Measurements from ENCODE around the gene ITLN2.

The ITLN2 gene

GRCh38 chr1:160911441-160911840 is 43.2 kb downstream of the ITLN2 start:
- H3K9ac ChIP-seq (ENCODE audit: low read length), result no peak overlapping the region
- no peaks in the 10 kb centered on the region for H4K20me1 ChIP-seq (ENCODE audit: insufficient read depth, low read length)
- H3K36me3 ChIP-seq (replicated peaks; ENCODE audit: low read depth, low read length), result no peaks in the 10 kb centered on the region
- H3K27me3 ChIP-seq (ENCODE audit: low read depth, low read length), result no peaks in the 10 kb centered on the region
- peaks cover 18% of the 10 kb centered on the region for H3K4me1 ChIP-seq (ENCODE audit: low read length)
- H3K4me2 ChIP-seq (ENCODE audit: low read length), result no peak overlapping the region
- TF ChIP-seq CTCF (IDR thresholded peaks at IDR 0.05; ENCODE audit: low read depth, low read length) (no peak), EZH2phosphoT487 (IDR thresholded peaks at IDR 0.05; ENCODE audit: low read depth) (no peak)
- H3K27ac ChIP-seq (ENCODE audit: low read length), result no peak overlapping the region
- no peaks in the 10 kb centered on the region for H3K9me3 ChIP-seq (ENCODE audit: insufficient read depth, low read length)
- H3K79me2 ChIP-seq (ENCODE audit: low read length), result no peaks in the 10 kb centered on the region
- H3K4me3 ChIP-seq (ENCODE audit: low read length), result no peak overlapping the region
- H2AFZ ChIP-seq (ENCODE audit: low read depth, low read length), result no peak overlapping the region

GRCh38 chr1:160910170-160910750 is 44.3 kb downstream of the ITLN2 start:
- no peak overlapping the region for H3K4me2 ChIP-seq (ENCODE audit: low read length)
- H3K27ac ChIP-seq (ENCODE audit: low read length), result no peak overlapping the region
- peaks cover 18% of the 10 kb centered on the region for H3K4me1 ChIP-seq (ENCODE audit: low read length)
- H3K36me3 ChIP-seq (replicated peaks; ENCODE audit: low read depth, low read length), result no peaks in the 10 kb centered on the region
- H2AFZ ChIP-seq (ENCODE audit: low read depth, low read length), result no peak overlapping the region
- no peaks in the 10 kb centered on the region for H3K79me2 ChIP-seq (ENCODE audit: low read length)
- H4K20me1 ChIP-seq (ENCODE audit: insufficient read depth, low read length), result no peaks in the 10 kb centered on the region
- TF ChIP-seq EZH2phosphoT487 (IDR thresholded peaks at IDR 0.05; ENCODE audit: low read depth) (no peak), CTCF (IDR thresholded peaks at IDR 0.05; ENCODE audit: low read depth, low read length) (no peak)
- no peak overlapping the region for H3K4me3 ChIP-seq (ENCODE audit: low read length)
- H3K9me3 ChIP-seq (ENCODE audit: insufficient read depth, low read length), result no peaks in the 10 kb centered on the region
- no peaks in the 10 kb centered on the region for H3K27me3 ChIP-seq (ENCODE audit: low read depth, low read length)
- no peak overlapping the region for H3K9ac ChIP-seq (ENCODE audit: low read length)

- Histone ChIP-seq H3K36me3 (replicated peaks; ENCODE audit: low read depth, low read length) (no peaks in the 10 kb centered on the region), H4K20me1 (ENCODE audit: insufficient read depth, low read length) (no peaks in the 10 kb centered on the region), H3K9me3 (ENCODE audit: insufficient read depth, low read length) (no peaks in the 10 kb centered on the region), H2AFZ (ENCODE audit: low read depth, low read length) (no peak overlapping the region), H3K4me1 (ENCODE audit: low read length) (no peaks in the 10 kb centered on the region), H3K9ac (ENCODE audit: low read length) (no peak overlapping the region), H3K4me2 (ENCODE audit: low read length) (no peak overlapping the region), H3K27ac (ENCODE audit: low read length) (no peak overlapping the region), H3K4me3 (ENCODE audit: low read length) (no peak overlapping the region), H3K79me2 (ENCODE audit: low read length) (no peaks in the 10 kb centered on the region), H3K27me3 (ENCODE audit: low read depth, low read length) (peaks cover 5% of the 10 kb centered on the region)
- TF ChIP-seq CTCF (IDR thresholded peaks at IDR 0.05; ENCODE audit: low read depth, low read length), result no peak
- no peak for TF ChIP-seq EZH2phosphoT487 (IDR thresholded peaks at IDR 0.05; ENCODE audit: low read depth)
Measured at GRCh38 chr1:160907976-160908375, 46.6 kb downstream of the ITLN2 start.

- no peaks in the 10 kb centered on the region for H4K20me1 ChIP-seq (ENCODE audit: insufficient read depth, low read length)
- H2AFZ ChIP-seq (ENCODE audit: low read depth, low read length), result no peak overlapping the region
- no peaks in the 10 kb centered on the region for H3K79me2 ChIP-seq (ENCODE audit: low read length)
- H3K9ac ChIP-seq (ENCODE audit: low read length), result no peak overlapping the region
- H3K4me2 ChIP-seq (ENCODE audit: low read length), result no peak overlapping the region
- H3K27ac ChIP-seq (ENCODE audit: low read length), result no peak overlapping the region
- H3K27me3 ChIP-seq (ENCODE audit: low read depth, low read length), result peaks cover 21% of the 10 kb centered on the region
- no peaks in the 10 kb centered on the region; the same call in 1 of the 2 replicates for H3K9me3 ChIP-seq (ENCODE audit: insufficient read depth, low read length)
- no peak overlapping the region for H3K4me3 ChIP-seq (ENCODE audit: low read length)
- TF ChIP-seq EZH2phosphoT487 (IDR thresholded peaks at IDR 0.05; ENCODE audit: low read depth), result no peak
- no peak for TF ChIP-seq CTCF (IDR thresholded peaks at IDR 0.05; ENCODE audit: low read depth, low read length)
- no peaks in the 10 kb centered on the region for H3K4me1 ChIP-seq (ENCODE audit: low read length)
- no peaks in the 10 kb centered on the region for H3K36me3 ChIP-seq (replicated peaks; ENCODE audit: low read depth, low read length)
Measured at GRCh38 chr1:160905617-160905989, 49.0 kb downstream of the ITLN2 start.
